Measurements from ENCODE around the gene MAGED1. TPM values are rescaled to one million over a fixed set of nuclear protein-coding genes. Genes with fewer than 3 reads are reported as not detected.

Gene MAGED1
- total and polyA plus RNA-seq, 3 experiments from 2014 or later: 31.9 to 59.2 (median 33.9) TPM

- Histone ChIP-seq H3K27ac (ENCODE audit: low read depth, low read length) (no peak overlapping the region), H3K9me3 (ENCODE audit: low read length) (no peaks in the 10 kb centered on the region), H3K4me1 (ENCODE audit: insufficient read depth, low read length) (no peaks in the 10 kb centered on the region), H3K27me3 (ENCODE audit: insufficient read depth, low read length, poor library complexity, severe bottlenecking) (no peaks in the 10 kb centered on the region), H3K4me3 (ENCODE audit: low read length) (no peak overlapping the region), H3K36me3 (ENCODE audit: insufficient read depth, low read length) (no peaks in the 10 kb centered on the region)
- peaks cover 0 to 21% (median 0%) of the 10 kb centered on the region in 3 donors for H3K36me3 Mint-ChIP-seq
- no peak overlapping the region for H3K4me3 Mint-ChIP-seq
- peaks cover 0 to 1% of the 10 kb centered on the region in 2 donors for H3K27me3 Mint-ChIP-seq
- no peaks in the 10 kb centered on the region for H3K9me3 Mint-ChIP-seq
- CTCF ChIA-PET: no interaction called here
- H3K4me1 Mint-ChIP-seq: peaks cover 1 to 10% (median 3%) of the 10 kb centered on the region in 3 donors
- DNase-seq: no peak
- POLR2A ChIA-PET: no interaction called here
- no peak overlapping the region for H3K27ac Mint-ChIP-seq
These were observed 15.4 kb upstream of the MAGED1 start for GRCh38 chrX:51878056-51878455.

GRCh38 chrX:51889851-51890250 lies 3.6 kb upstream of the MAGED1 start:
- H3K27me3 Mint-ChIP-seq: peaks cover 0 to 4% of the 10 kb centered on the region in 2 donors
- H3K27ac Mint-ChIP-seq: peak overlapping the region in 1 of 8 donors; percentile 36
- no peaks in the 10 kb centered on the region for H3K27me3 ChIP-seq (ENCODE audit: insufficient read depth, low read length, poor library complexity, severe bottlenecking)
- no peaks in the 10 kb centered on the region for H3K9me3 Mint-ChIP-seq
- CTCF ChIA-PET: no interaction called here
- H3K36me3 ChIP-seq (ENCODE audit: insufficient read depth, low read length): no peaks in the 10 kb centered on the region
- H3K4me1 Mint-ChIP-seq: peaks cover 5 to 26% (median 16%) of the 10 kb centered on the region in 3 donors
- no peaks in the 10 kb centered on the region for H3K9me3 ChIP-seq (ENCODE audit: low read length)
- H3K4me3 ChIP-seq (ENCODE audit: low read length): no peak overlapping the region
- no peak overlapping the region for H3K4me3 Mint-ChIP-seq
- no peak for DNase-seq
- peaks cover 7% of the 10 kb centered on the region for H3K4me1 ChIP-seq (ENCODE audit: insufficient read depth, low read length)
- POLR2A ChIA-PET: no interaction called here
- H3K36me3 Mint-ChIP-seq: peaks cover 0 to 3% (median 0%) of the 10 kb centered on the region in 3 donors
- no peak overlapping the region for H3K27ac ChIP-seq (ENCODE audit: low read depth, low read length)

GRCh38 chrX:51891245-51891644 lies 2.2 kb upstream of the MAGED1 start:
- Histone ChIP-seq H3K36me3 (ENCODE audit: insufficient read depth, low read length) (no peaks in the 10 kb centered on the region), H3K9me3 (ENCODE audit: low read length) (no peaks in the 10 kb centered on the region), H3K27me3 (ENCODE audit: insufficient read depth, low read length, poor library complexity, severe bottlenecking) (no peaks in the 10 kb centered on the region), H3K4me3 (ENCODE audit: low read length) (no peak overlapping the region), H3K27ac (ENCODE audit: low read depth, low read length) (no peak overlapping the region), H3K4me1 (ENCODE audit: insufficient read depth, low read length) (peaks cover 7% of the 10 kb centered on the region)
- CTCF ChIA-PET: no interaction called here
- Mint-ChIP-seq H3K4me1 (peaks cover 5 to 33% (median 16%) of the 10 kb centered on the region in 3 donors), H3K36me3 (peaks cover 0 to 7% (median 2%) of the 10 kb centered on the region in 3 donors), H3K27me3 (peaks cover 0 to 4% of the 10 kb centered on the region in 2 donors), H3K9me3 (no peaks in the 10 kb centered on the region), H3K27ac (peak overlapping the region in 7 of 8 donors; percentile 4 to 92 (median 68)), H3K4me3 (peak overlapping the region in 3 of 7 donors; percentile 8 to 86 (median 29))
- POLR2A ChIA-PET: no interaction called here
- no peak for DNase-seq

GRCh38 chrX:51891821-51892551 lies 1.4 kb upstream of the MAGED1 start:
- CTCF ChIA-PET: no interaction called here
- Histone ChIP-seq H3K4me3 (ENCODE audit: low read length) (no peak overlapping the region), H3K9me3 (ENCODE audit: low read length) (no peaks in the 10 kb centered on the region), H3K36me3 (ENCODE audit: insufficient read depth, low read length) (no peaks in the 10 kb centered on the region), H3K27ac (ENCODE audit: low read depth, low read length) (no peak overlapping the region), H3K4me1 (ENCODE audit: insufficient read depth, low read length) (peaks cover 7% of the 10 kb centered on the region), H3K27me3 (ENCODE audit: insufficient read depth, low read length, poor library complexity, severe bottlenecking) (no peaks in the 10 kb centered on the region)
- Mint-ChIP-seq H3K4me1 (peaks cover 5 to 33% (median 16%) of the 10 kb centered on the region in 3 donors), H3K9me3 (no peaks in the 10 kb centered on the region), H3K27ac (peak overlapping the region; percentile 3 to 92 (median 70)), H3K36me3 (peaks cover 0 to 10% (median 2%) of the 10 kb centered on the region in 3 donors), H3K27me3 (peaks cover 0 to 4% of the 10 kb centered on the region in 2 donors), H3K4me3 (peak overlapping the region in 5 of 7 donors; percentile 8 to 86 (median 32))
- DNase-seq: no peak
- POLR2A ChIA-PET: no interaction called here

- Mint-ChIP-seq H3K27ac (peak overlapping the region in 7 of 8 donors; percentile 22 to 94 (median 81)), H3K27me3 (peaks cover 0 to 4% of the 10 kb centered on the region in 2 donors), H3K9me3 (no peaks in the 10 kb centered on the region), H3K36me3 (peaks cover 0 to 26% (median 5%) of the 10 kb centered on the region in 3 donors), H3K4me1 (peaks cover 5 to 33% (median 16%) of the 10 kb centered on the region in 3 donors), H3K4me3 (peak overlapping the region; percentile 86 to 97 (median 90))
- peaks cover 7% of the 10 kb centered on the region for H3K4me1 ChIP-seq (ENCODE audit: insufficient read depth, low read length)
- ChIA-PET POLR2A (no interaction called here), CTCF (no interaction called here)
- no peaks in the 10 kb centered on the region for H3K36me3 ChIP-seq (ENCODE audit: insufficient read depth, low read length)
- DNase-seq: peak in 1 of 5 donors; percentile 21
- H3K27me3 ChIP-seq (ENCODE audit: insufficient read depth, low read length, poor library complexity, severe bottlenecking): no peaks in the 10 kb centered on the region
- H3K27ac ChIP-seq (ENCODE audit: low read depth, low read length): no peak overlapping the region
- H3K9me3 ChIP-seq (ENCODE audit: low read length): no peaks in the 10 kb centered on the region
- H3K4me3 ChIP-seq (ENCODE audit: low read length): peak overlapping the region; percentile 65
These were observed 691 bp downstream of the MAGED1 start for GRCh38 chrX:51893931-51894696.

- peak overlapping the region; percentile 86 to 97 (median 90) for H3K4me3 Mint-ChIP-seq
- Histone ChIP-seq H3K27me3 (ENCODE audit: insufficient read depth, low read length, poor library complexity, severe bottlenecking) (no peaks in the 10 kb centered on the region), H3K36me3 (ENCODE audit: insufficient read depth, low read length) (no peaks in the 10 kb centered on the region), H3K27ac (ENCODE audit: low read depth, low read length) (no peak overlapping the region), H3K4me3 (ENCODE audit: low read length) (no peak overlapping the region), H3K4me1 (ENCODE audit: insufficient read depth, low read length) (peaks cover 7% of the 10 kb centered on the region), H3K9me3 (ENCODE audit: low read length) (no peaks in the 10 kb centered on the region)
- H3K9me3 Mint-ChIP-seq: no peaks in the 10 kb centered on the region
- H3K27ac Mint-ChIP-seq: peak overlapping the region in 5 of 8 donors; percentile 30 to 89 (median 79)
- DNase-seq: peak in 1 of 5 donors; percentile 31
- ChIA-PET POLR2A (no interaction called here), CTCF (no interaction called here)
- peaks cover 0 to 31% (median 5%) of the 10 kb centered on the region in 3 donors for H3K36me3 Mint-ChIP-seq
- peaks cover 5 to 33% (median 16%) of the 10 kb centered on the region in 3 donors for H3K4me1 Mint-ChIP-seq
- H3K27me3 Mint-ChIP-seq: peaks cover 0 to 2% of the 10 kb centered on the region in 2 donors
These were observed 1.4 kb downstream of the MAGED1 start for GRCh38 chrX:51894697-51895336.

- no peak overlapping the region for H3K4me3 Mint-ChIP-seq
- H3K27ac ChIP-seq (ENCODE audit: low read depth, low read length): no peak overlapping the region
- POLR2A ChIA-PET: no interaction called here
- no peaks in the 10 kb centered on the region for H3K9me3 Mint-ChIP-seq
- no peak overlapping the region for H3K4me3 ChIP-seq (ENCODE audit: low read length)
- DNase-seq: no peak
- no peaks in the 10 kb centered on the region for H3K36me3 ChIP-seq (ENCODE audit: insufficient read depth, low read length)
- H3K9me3 ChIP-seq (ENCODE audit: low read length): no peaks in the 10 kb centered on the region
- CTCF ChIA-PET: no interaction called here
- H3K27me3 ChIP-seq (ENCODE audit: insufficient read depth, low read length, poor library complexity, severe bottlenecking): no peaks in the 10 kb centered on the region
- H3K27ac Mint-ChIP-seq: peak overlapping the region in 1 of 8 donors; percentile 78
- peaks cover 0 to 43% (median 5%) of the 10 kb centered on the region in 3 donors for H3K36me3 Mint-ChIP-seq
- H3K27me3 Mint-ChIP-seq: peaks cover 0 to 1% of the 10 kb centered on the region in 2 donors
- H3K4me1 Mint-ChIP-seq: peaks cover 5 to 31% (median 13%) of the 10 kb centered on the region in 3 donors
- peaks cover 7% of the 10 kb centered on the region for H3K4me1 ChIP-seq (ENCODE audit: insufficient read depth, low read length)
These were observed 3.2 kb downstream of the MAGED1 start for GRCh38 chrX:51896626-51897025.

All from CD8-positive, alpha-beta memory T cell (primary cell).